HepG2 (cell line): ENCODE results near the gene KCNJ6.

Experiments
- EZH2 ChIP-seq: conservative IDR thresholded peaks from 2 replicates; pipeline ENCODE4 v1.6.1; 2012; ENCODE audit warnings: mild to moderate bottlenecking, low read depth, low read length, moderate library complexity
- MAX ChIP-seq: IDR thresholded peaks from 2 replicates; pipeline ENCODE4 v1.6.1; 2012; ENCODE audit warnings: inconsistent platforms
- PCBP1 ChIP-seq: fragments of 200-400 bp; formaldehyde crosslinking; IDR thresholded peaks from 2 replicates; pipeline ENCODE4 v1.6.1; 2017; ENCODE audit warnings: mild to moderate bottlenecking, low read depth, low read length, borderline replicate concordance
- U2AF1 ChIP-seq: fragments of 200-400 bp; formaldehyde crosslinking; optimal IDR thresholded peaks from 2 replicates; pipeline ENCODE3; 2017; ENCODE audit warnings: mild to moderate bottlenecking, low read depth, low read length
- ZNF235 ChIP-seq: sonication (generic); formaldehyde crosslinking; IDR thresholded peaks from 2 replicates; pipeline ENCODE4 v1.8.1; 2023; ENCODE audit warnings: mild to moderate bottlenecking, missing genetic modification reagents, borderline replicate concordance
- TF ChIP-seq, protein P1 (sequence below): sonication (generic); formaldehyde crosslinking; conservative IDR thresholded peaks from 2 replicates; pipeline ENCODE4 v1.8.0; 2022; ENCODE audit warnings: mild to moderate bottlenecking, moderate library complexity, missing genetic modification reagents

- TF ChIP-seq U2AF1 (no peak), ZNF235 (CRISPR knock-in tag) (no peak), PCBP1 (no peak), MAX (no peak), EZH2 (no peak)
- TF ChIP-seq, protein P1, sequence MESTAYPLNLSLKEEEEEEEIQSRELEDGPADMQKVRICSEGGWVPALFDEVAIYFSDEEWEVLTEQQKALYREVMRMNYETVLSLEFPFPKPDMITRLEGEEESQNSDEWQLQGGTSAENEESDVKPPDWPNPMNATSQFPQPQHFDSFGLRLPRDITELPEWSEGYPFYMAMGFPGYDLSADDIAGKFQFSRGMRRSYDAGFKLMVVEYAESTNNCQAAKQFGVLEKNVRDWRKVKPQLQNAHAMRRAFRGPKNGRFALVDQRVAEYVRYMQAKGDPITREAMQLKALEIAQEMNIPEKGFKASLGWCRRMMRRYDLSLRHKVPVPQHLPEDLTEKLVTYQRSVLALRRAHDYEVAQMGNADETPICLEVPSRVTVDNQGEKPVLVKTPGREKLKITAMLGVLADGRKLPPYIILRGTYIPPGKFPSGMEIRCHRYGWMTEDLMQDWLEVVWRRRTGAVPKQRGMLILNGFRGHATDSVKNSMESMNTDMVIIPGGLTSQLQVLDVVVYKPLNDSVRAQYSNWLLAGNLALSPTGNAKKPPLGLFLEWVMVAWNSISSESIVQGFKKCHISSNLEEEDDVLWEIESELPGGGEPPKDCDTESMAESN (CRISPR knock-in tag): no peak
Measured at GRCh38 chr21:37568415-37568814, 347.8 kb downstream of the KCNJ6 start.
